Panc1 (cell line): ENCODE data around the gene ZSWIM3. TPM values are rescaled to one million over a fixed set of nuclear protein-coding genes. Genes with fewer than 3 reads are reported as not detected.

Experiments used
- ATAC-seq: fragments of 200-7000 bp; cut with Tn5 transposase; 2 replicates; pipeline ENCODE4 v1.9.1; 2020; ENCODE audit warnings: mild to moderate bottlenecking, moderate library complexity
- BruUV-seq: library from RNA; stranded (reverse); fragments of 400-500 nt; replicated peaks from 2 replicates; lab custom pipeline; 2021; lab: Mats Ljungman, UMichigan
- CTCF ChIA-PET: fragments of 300-600 bp; sonication (Branson Sonifier 250); formaldehyde crosslinking; loops from one replicate; lab custom pipeline; 2022; ENCODE audit warnings: antibody characterized with exemption; lab: Charles Lee
- POLR2A ChIA-PET: fragments of 300-600 bp; sonication (Branson Sonifier 250); formaldehyde crosslinking; loops from one replicate; lab custom pipeline; 2022; ENCODE audit warnings: antibody characterized with exemption; lab: Charles Lee
- DNase-seq: peaks from one replicate; pipeline ENCODE4 v3.0.0-alpha.2; 2010; ENCODE audit warnings: low read depth, low spot score
- H3K27ac ChIP-seq: 2 replicates; pipeline ENCODE4 v1.5.1; 2011; ENCODE audit warnings: mild to moderate bottlenecking, low read length, inconsistent platforms
- H3K27me3 ChIP-seq: fragments of 200-500 bp; sonication (Bioruptor generic); 2 replicates; pipeline ENCODE4 v1.6.0; 2014; ENCODE audit warnings: low read length, inconsistent platforms; ENCODE audit not compliant: control insufficient read depth, insufficient read depth
- H3K36me3 ChIP-seq: fragments of 200-500 bp; sonication (Bioruptor generic); 2 replicates; pipeline ENCODE4 v1.5.1; 2014; ENCODE audit warnings: inconsistent platforms, mild to moderate bottlenecking, low read length, moderate library complexity; ENCODE audit not compliant: control insufficient read depth, insufficient read depth
- H3K4me1 ChIP-seq: 2 replicates; pipeline ENCODE4 v1.5.1; 2011; ENCODE audit warnings: inconsistent platforms, mild to moderate bottlenecking, low read length, moderate library complexity; ENCODE audit not compliant: control insufficient read depth, insufficient read depth
- H3K4me3 ChIP-seq, 2 experiments: 2 replicates each; pipeline ENCODE4 v1.5.1; 2011 to 2012; ENCODE audit warnings: low read depth in 2 of 2, low read length in 2 of 2, mild to moderate bottlenecking in 2 of 2, inconsistent platforms in 1 of 2, moderate library complexity in 1 of 2
- H3K9me3 ChIP-seq: fragments of 200-500 bp; sonication (Bioruptor generic); 2 replicates; pipeline ENCODE4 v1.5.1; 2014; ENCODE audit warnings: low read depth, mild to moderate bottlenecking, inconsistent platforms, low read length, moderate library complexity; ENCODE audit not compliant: control insufficient read depth, insufficient read depth
- POLR2AphosphoS5 ChIP-seq: IDR thresholded peaks from 2 replicates; pipeline ENCODE4 v1.6.1; 2012; ENCODE audit warnings: mild to moderate bottlenecking, low read depth, low read length, moderate library complexity
- SIN3A ChIP-seq: IDR thresholded peaks from 2 replicates; pipeline ENCODE4 v1.6.1; 2012; ENCODE audit warnings: low read depth, mild to moderate bottlenecking, low read length, moderate library complexity, borderline replicate concordance; ENCODE audit not compliant: insufficient read depth
- TCF7L2 ChIP-seq: IDR thresholded peaks from 2 replicates; pipeline ENCODE4 v1.6.1; 2011; ENCODE audit warnings: mild to moderate bottlenecking, low read depth, low read length, inconsistent platforms
- in situ Hi-C: cut with HindIII; loops from 2 replicates; pipeline ENCODE4 v1.10.0; 2016; ENCODE audit warnings: low sequenced_read_pairs, low pct_unique_long_range_greater_than_20kb
- intact Hi-C: fragments of 100-400 bp; cut with micrococcal nuclease; formaldehyde crosslinking; loops from one replicate; pipeline ENCODE4 v1.10.0; 2022; ENCODE audit not compliant: unreplicated experiment
- total RNA-seq: library from RNA; stranded (reverse); gene quantifications from one replicate; pipeline ENCODE4 v1.2.1, GENCODE V29; 2021; ENCODE audit not compliant: unreplicated experiment
- TF ChIP-seq, protein P1 (sequence below): fragments of 450-650 bp; IDR thresholded peaks from 2 replicates; pipeline ENCODE4 v1.5.1; 2017; ENCODE audit warnings: mild to moderate bottlenecking
- TF ChIP-seq, protein P2 (sequence below), 2 experiments: IDR thresholded peaks; 2 replicates each; pipeline ENCODE4 v1.6.1; 2011 to 2012; ENCODE audit warnings: low read depth in 2 of 2, control low read depth in 1 of 2, low read length in 1 of 2, mild to moderate bottlenecking in 1 of 2, moderate library complexity in 1 of 2; ENCODE audit not compliant: insufficient read depth in 1 of 2

ZSWIM3 gene
- total RNA-seq, 1 experiment from 2014 or later, result 3.6 TPM

DNA sequence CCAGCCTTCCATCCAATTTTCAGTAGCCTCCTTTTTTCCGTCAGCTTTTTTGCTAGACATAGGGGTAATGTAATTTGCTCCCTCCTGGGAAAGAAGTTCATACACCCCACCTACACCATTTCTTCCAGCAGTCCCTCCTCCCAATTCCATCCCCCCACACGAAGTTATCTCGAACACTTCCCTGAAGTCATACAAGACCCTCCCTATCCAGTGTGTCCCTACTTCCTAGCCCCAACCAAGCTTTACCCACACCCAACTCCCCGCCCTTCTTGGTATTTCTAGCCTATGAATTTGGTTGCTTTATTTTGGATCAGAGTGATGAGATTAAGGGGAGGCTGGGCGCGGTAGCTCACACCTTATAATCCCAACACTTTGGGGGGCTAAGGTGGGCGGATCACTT lies 43.9 kb upstream of the ZSWIM3 start:
- Histone ChIP-seq H3K4me3 (peak overlapping the region; percentile 61 to 79), H3K4me1 (peaks cover 40% of the 10 kb centered on the region), H3K27ac (peak overlapping the region; percentile 97), H3K9me3 (no peaks in the 10 kb centered on the region), H3K27me3 (no peaks in the 10 kb centered on the region), H3K36me3 (peaks cover 11% of the 10 kb centered on the region)
- ChIA-PET POLR2A (interaction anchor here (0.6 kb wide), 1 partner anchor 15 kb away, joined by 3 read pairs; no protein-coding TSS in a partner anchor), CTCF (interaction anchor here (0.6 kb wide), 1 partner anchor 157 kb away, joined by 3 read pairs; no protein-coding TSS in a partner anchor)
- BruUV-seq, result TSS peak; percentile 90
- intact Hi-C loops (no loop called here), in situ Hi-C loops (no loop called here)
- DNase-seq (no peak), ATAC-seq (no peak)
- TF ChIP-seq SIN3A, result no peak
- TF ChIP-seq, protein P1, sequence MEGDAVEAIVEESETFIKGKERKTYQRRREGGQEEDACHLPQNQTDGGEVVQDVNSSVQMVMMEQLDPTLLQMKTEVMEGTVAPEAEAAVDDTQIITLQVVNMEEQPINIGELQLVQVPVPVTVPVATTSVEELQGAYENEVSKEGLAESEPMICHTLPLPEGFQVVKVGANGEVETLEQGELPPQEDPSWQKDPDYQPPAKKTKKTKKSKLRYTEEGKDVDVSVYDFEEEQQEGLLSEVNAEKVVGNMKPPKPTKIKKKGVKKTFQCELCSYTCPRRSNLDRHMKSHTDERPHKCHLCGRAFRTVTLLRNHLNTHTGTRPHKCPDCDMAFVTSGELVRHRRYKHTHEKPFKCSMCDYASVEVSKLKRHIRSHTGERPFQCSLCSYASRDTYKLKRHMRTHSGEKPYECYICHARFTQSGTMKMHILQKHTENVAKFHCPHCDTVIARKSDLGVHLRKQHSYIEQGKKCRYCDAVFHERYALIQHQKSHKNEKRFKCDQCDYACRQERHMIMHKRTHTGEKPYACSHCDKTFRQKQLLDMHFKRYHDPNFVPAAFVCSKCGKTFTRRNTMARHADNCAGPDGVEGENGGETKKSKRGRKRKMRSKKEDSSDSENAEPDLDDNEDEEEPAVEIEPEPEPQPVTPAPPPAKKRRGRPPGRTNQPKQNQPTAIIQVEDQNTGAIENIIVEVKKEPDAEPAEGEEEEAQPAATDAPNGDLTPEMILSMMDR, result no peak
- TF ChIP-seq TCF7L2, result no peak
- no peak for TF ChIP-seq POLR2AphosphoS5
- TF ChIP-seq, protein P2, sequence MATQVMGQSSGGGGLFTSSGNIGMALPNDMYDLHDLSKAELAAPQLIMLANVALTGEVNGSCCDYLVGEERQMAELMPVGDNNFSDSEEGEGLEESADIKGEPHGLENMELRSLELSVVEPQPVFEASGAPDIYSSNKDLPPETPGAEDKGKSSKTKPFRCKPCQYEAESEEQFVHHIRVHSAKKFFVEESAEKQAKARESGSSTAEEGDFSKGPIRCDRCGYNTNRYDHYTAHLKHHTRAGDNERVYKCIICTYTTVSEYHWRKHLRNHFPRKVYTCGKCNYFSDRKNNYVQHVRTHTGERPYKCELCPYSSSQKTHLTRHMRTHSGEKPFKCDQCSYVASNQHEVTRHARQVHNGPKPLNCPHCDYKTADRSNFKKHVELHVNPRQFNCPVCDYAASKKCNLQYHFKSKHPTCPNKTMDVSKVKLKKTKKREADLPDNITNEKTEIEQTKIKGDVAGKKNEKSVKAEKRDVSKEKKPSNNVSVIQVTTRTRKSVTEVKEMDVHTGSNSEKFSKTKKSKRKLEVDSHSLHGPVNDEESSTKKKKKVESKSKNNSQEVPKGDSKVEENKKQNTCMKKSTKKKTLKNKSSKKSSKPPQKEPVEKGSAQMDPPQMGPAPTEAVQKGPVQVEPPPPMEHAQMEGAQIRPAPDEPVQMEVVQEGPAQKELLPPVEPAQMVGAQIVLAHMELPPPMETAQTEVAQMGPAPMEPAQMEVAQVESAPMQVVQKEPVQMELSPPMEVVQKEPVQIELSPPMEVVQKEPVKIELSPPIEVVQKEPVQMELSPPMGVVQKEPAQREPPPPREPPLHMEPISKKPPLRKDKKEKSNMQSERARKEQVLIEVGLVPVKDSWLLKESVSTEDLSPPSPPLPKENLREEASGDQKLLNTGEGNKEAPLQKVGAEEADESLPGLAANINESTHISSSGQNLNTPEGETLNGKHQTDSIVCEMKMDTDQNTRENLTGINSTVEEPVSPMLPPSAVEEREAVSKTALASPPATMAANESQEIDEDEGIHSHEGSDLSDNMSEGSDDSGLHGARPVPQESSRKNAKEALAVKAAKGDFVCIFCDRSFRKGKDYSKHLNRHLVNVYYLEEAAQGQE (IDR thresholded peaks at IDR 0.05; ENCODE audit: insufficient read depth in 1 of 2, low read depth in 2 of 2, low read length in 1 of 2), result no peak

DNA sequence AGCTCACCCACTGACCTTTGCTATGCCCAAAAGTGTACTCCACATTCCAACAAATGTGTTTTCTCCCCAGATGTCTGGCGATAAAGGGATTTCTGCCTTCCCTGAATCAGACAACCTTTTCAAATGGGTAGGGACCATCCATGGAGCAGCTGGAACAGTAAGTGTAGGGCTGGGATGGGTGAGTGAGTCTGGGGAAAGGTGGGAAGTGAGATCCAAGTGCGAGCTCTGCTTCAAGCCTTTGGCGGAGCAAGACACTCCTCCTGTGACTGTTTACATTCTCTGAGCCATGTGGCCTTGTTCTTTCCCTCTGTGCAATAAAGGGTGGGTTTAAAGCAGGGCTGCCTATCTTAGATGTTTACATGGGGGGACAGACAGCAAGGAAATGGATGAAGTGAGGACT lies 43.1 kb upstream of the ZSWIM3 start:
- in situ Hi-C loops, result no loop called here
- intact Hi-C loops, result no loop called here
- Histone ChIP-seq H3K4me3 (peak overlapping the region; percentile 61 to 79; a peak in 3 of 4 replicates), H3K36me3 (peaks cover 11% of the 10 kb centered on the region), H3K9me3 (no peaks in the 10 kb centered on the region), H3K27ac (peak overlapping the region; percentile 64; the same call in 1 of the 2 replicates), H3K27me3 (no peaks in the 10 kb centered on the region), H3K4me1 (peaks cover 40% of the 10 kb centered on the region)
- CTCF ChIA-PET, result no interaction called here
- no peak for ATAC-seq
- POLR2A ChIA-PET, result no interaction called here
- DNase-seq, result no peak
- no TSS peak for BruUV-seq
- TF ChIP-seq POLR2AphosphoS5, result no peak; the same call in 1 of the 2 replicates
- TF ChIP-seq, protein P2 (IDR thresholded peaks at IDR 0.05; ENCODE audit: insufficient read depth in 1 of 2, low read depth in 2 of 2, low read length in 1 of 2), result no peak
- TF ChIP-seq, protein P1, result no peak
- TF ChIP-seq TCF7L2, result no peak
- TF ChIP-seq SIN3A, result no peak
